Adipocyte (in vitro differentiated cells): ENCODE measurements around the gene USB1.

Source experiments
- DNase-seq: peaks from one replicate; pipeline ENCODE4 v3.0.0-alpha.2; 2015; ENCODE audit warnings: low read depth
- H3K27me3 ChIP-seq: replicated peaks from 2 replicates; pipeline ENCODE4 v1.7.0; 2013; ENCODE audit warnings: mild to moderate bottlenecking, low read length, moderate library complexity; ENCODE audit not compliant: control insufficient read depth, insufficient read depth
- H3K36me3 ChIP-seq: 2 replicates; pipeline ENCODE4 v1.7.0; 2013; ENCODE audit warnings: low read length, mild to moderate bottlenecking, moderate library complexity; ENCODE audit not compliant: control insufficient read depth, insufficient read depth, severe bottlenecking
- H3K4me1 ChIP-seq: 2 replicates; pipeline ENCODE4 v1.7.0; 2013; ENCODE audit warnings: mild to moderate bottlenecking, low read length, moderate library complexity; ENCODE audit not compliant: control insufficient read depth, insufficient read depth
- H3K4me3 ChIP-seq: 2 replicates; pipeline ENCODE4 v1.7.0; 2013; ENCODE audit warnings: mild to moderate bottlenecking, low read length, moderate library complexity
- H3K9ac ChIP-seq: 2 replicates; pipeline ENCODE4 v1.7.0; 2013; ENCODE audit warnings: mild to moderate bottlenecking, low read length, moderate library complexity
- H3K9me3 ChIP-seq: 2 replicates; pipeline ENCODE4 v1.7.0; 2013; ENCODE audit warnings: mild to moderate bottlenecking, low read length, moderate library complexity; ENCODE audit not compliant: control insufficient read depth

USB1 gene

DNA sequence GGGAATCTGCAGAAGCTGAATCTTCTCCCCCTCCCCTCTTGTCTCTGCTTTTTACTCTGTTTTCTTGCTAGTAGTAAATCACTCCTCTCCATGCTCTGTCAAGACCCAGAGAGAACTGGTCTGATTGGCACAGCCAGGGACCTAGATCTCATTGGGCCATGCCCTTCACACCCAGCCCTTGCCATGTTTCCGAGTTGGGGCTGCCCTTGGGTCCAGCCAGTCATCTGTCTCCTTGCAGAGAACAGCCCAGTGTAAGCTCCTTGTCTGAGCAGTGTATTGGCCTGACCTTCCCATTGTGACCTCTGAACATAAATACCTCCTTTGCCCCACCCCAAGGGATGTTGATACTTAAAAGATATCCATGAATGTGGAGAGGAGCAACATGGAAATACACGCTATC, 28.2 kb downstream of the USB1 start:
- Histone ChIP-seq H3K9me3 (no peaks in the 10 kb centered on the region), H3K36me3 (no peaks in the 10 kb centered on the region), H3K27me3 (peaks cover 5% of the 10 kb centered on the region), H3K4me1 (peaks cover 15% of the 10 kb centered on the region), H3K4me3 (no peak overlapping the region), H3K9ac (no peak overlapping the region)
- DNase-seq, result no peak

DNA sequence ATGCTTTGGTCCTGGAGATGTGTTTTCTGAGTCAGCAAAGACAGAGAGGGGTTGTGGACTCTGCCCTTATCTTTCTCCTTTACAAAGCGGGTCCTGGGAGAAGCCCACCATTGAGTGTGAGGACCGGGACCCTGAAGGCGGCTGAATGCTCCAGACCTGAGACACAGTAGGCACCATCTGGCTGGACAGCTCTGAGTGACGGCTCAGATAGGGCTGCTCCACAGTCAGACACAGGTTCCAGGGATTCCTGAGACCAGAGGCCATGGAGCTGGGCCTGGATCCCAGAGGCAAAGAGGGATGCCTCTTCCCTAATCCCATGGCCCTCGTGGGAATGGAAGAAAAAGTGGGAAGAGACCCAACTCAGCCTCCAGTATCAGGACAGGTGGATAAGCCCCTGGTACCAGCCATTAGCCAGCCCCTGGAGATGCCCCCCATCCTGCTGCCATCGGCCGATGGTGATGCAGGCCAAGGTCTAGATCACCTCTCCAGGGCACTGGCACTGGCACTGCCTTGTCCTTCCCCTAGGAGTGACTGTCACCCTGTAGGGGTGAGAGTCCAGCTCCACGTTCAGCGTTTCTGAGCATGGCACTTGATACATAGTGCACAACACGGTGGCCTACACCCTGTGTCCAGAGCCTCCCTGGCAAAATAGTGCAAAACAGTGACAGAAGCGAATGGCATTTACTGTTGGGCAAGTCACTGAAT, 29.1 kb downstream of the USB1 start:
- no peak for DNase-seq
- Histone ChIP-seq H3K27me3 (peaks cover 13% of the 10 kb centered on the region), H3K36me3 (no peaks in the 10 kb centered on the region)

DNA sequence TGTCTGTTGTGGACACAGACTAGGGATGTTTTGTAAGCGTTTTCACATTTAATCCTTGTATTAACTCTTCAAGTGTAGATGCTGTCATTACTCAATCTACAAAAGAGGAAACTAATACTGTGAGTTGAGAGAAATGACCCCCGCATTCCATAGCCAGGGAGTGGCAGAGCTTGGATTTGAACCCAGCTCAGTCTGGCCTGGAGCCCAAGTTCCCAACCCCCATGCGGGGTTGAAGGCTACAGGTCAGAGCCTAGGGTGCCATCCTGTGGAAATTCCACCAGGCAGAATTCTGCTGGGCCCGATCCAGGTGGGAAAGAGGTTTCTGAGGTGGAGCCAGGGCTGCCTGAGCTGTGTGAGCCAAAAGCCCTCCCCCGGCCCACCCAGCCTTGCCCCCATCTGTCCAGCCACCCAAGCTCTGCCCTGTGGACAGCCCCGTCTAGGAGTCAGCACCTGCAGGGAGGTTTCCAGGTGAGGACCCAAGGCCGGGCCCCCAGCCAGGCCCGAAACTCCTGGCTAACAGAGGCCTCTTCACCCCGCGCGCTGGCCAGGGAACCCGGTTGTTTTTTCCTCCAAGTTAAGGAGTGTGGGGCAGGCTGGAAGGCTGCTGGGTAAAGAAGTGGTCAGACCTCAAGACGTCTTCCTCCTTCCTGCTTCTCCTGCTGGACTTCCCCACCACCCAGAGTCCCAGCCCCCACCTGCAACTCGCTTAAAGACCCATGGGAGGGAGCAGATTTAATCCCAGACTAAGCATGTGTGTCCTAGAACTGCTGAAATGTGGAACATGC, 30.0 kb downstream of the USB1 start:
- DNase-seq, result no peak
- H3K36me3 ChIP-seq, result no peaks in the 10 kb centered on the region
- peaks cover 17% of the 10 kb centered on the region for H3K27me3 ChIP-seq
- no peaks in the 10 kb centered on the region for H3K9me3 ChIP-seq
- no peak overlapping the region for H3K9ac ChIP-seq
- H3K4me1 ChIP-seq, result peaks cover 6% of the 10 kb centered on the region
- H3K4me3 ChIP-seq, result no peak overlapping the region

More for the DNA sequence above, 29.1 kb downstream of the USB1 start:
- no peak overlapping the region for H3K9ac ChIP-seq
- H3K4me1 ChIP-seq, result peaks cover 7% of the 10 kb centered on the region
- H3K4me3 ChIP-seq, result no peak overlapping the region
- no peaks in the 10 kb centered on the region for H3K9me3 ChIP-seq

DNA sequence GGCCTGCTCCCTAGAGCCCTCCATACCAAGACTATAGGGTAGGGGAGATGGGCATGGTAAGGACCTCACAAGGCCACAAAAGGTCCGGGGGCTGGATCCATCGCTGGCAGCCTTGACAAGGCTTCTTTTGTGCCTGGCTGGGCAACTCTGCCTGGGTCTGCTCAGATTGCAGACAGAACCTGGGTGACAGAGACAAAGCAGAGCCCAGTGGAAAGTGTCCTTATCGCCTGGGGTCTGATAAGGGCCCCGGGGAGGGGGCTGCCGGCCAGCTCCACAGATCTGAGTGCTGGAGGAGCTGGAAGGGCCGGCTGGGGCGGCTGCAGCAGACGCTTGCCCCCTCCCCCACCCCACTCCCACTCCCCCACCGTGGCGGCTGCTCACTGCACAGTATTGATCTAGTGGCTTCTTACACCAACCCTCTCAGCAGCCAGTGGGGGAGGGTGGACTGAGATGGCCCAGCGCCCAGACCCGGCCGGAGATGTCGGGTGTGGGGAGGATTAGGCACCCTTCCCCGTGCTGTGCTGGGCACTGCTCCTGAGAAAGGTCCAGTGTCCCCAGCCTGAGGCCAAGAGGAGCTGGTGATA, 31.6 kb downstream of the USB1 start:
- peaks cover 6% of the 10 kb centered on the region for H3K4me1 ChIP-seq
- H3K27me3 ChIP-seq, result peaks cover 21% of the 10 kb centered on the region
- H3K36me3 ChIP-seq, result no peaks in the 10 kb centered on the region
- no peaks in the 10 kb centered on the region for H3K9me3 ChIP-seq
- no peak overlapping the region for H3K9ac ChIP-seq
- no peak for DNase-seq
- no peak overlapping the region for H3K4me3 ChIP-seq

DNA sequence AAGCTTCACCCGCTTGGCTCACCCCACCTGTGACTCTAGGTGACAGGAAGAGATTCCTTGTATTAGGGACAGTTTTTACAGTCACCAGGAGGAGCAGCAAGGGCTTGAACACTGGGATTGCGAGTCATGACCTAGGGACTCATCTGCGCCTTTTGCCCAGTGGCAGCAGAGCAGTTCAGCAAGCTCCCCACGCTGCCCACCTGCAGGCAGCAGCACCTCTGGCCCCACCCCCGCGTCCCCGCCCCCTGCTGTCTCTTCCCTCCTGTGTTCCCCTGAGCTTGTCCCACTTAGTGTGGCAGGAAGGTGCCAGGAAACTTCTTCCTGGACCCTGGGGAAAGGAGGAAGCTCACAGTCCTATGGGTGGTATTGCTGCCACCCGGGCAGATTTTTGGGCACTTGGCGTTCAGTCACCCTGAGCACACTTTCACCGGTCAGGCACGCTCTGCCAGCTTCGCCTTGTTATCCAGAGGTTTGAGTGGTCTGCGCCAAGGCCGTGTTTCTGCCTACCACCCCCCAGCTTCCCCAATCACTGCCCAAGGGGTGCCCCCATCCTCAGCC, 33.0 kb downstream of the USB1 start:
- no peak for DNase-seq
- Histone ChIP-seq H3K9me3 (no peaks in the 10 kb centered on the region), H3K4me3 (no peak overlapping the region), H3K27me3 (peaks cover 21% of the 10 kb centered on the region), H3K36me3 (no peaks in the 10 kb centered on the region), H3K4me1 (peaks cover 6% of the 10 kb centered on the region), H3K9ac (no peak overlapping the region)

DNA sequence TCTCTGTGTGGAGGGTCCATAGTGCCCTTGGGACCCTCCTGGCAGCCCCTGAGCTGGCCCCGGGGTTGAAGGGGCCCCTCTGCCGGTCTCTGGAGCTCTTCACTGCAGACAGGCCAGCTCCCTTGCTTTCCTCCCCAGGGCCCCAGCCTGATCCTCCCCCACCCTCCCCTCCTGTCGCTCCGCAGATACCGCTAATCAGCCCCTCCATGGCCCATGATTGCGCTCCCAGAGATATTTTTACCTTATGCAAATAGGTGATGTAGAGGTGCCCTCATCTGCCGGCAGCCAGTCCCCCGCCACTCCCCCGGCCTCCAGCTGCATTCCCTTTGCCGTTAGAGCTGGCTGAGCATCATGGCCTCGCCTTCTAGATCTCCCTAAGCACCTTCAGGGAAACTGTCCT, 33.6 kb downstream of the USB1 start:
- Histone ChIP-seq H3K36me3 (peaks cover 5% of the 10 kb centered on the region), H3K4me3 (no peak overlapping the region), H3K9me3 (no peaks in the 10 kb centered on the region), H3K27me3 (peaks cover 17% of the 10 kb centered on the region), H3K9ac (no peak overlapping the region), H3K4me1 (peaks cover 6% of the 10 kb centered on the region)
- no peak for DNase-seq

DNA sequence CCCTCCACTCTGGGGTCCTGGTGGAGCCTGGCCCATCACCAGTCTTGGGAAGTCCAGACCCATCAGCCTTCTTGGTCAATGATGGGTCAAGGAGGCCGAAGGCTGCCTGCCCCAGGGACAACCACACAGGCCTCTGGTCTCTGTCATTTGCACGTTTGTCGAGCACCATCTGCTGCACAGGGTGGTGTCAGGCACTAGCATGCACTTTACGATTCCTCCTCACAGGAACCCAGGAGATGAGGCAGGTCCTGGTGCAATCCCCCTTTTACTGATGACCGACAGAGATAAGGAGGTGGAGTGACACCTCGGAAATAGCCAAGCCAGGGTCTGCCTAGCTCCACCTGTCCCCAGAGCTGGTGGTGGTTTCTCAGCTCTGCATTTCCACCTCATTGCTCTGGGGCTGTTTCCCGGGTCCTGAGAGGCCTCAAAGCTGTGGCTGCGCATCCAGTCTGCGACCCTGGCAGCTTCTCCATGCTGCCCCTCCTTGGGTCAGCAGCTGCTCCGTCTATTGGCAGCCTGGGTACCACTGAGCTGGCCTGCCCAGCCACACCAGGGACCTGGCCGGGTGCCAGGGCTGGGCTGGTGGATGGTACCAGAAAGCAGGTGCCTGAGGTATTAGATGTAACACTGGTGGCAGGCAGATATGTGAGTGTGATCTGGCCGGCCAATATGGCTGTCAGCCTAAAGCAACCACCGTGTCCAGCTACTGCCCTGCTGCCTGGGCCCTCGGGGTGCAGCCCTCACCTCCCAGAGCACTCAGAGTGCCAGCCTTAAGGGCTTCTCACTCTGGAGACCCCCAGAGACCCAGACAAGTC, 34.4 kb downstream of the USB1 start:
- Histone ChIP-seq H3K4me1 (peaks cover 6% of the 10 kb centered on the region), H3K9me3 (no peaks in the 10 kb centered on the region), H3K27me3 (peaks cover 16% of the 10 kb centered on the region), H3K36me3 (peaks cover 12% of the 10 kb centered on the region), H3K4me3 (no peak overlapping the region), H3K9ac (no peak overlapping the region)
- DNase-seq, result no peak

DNA sequence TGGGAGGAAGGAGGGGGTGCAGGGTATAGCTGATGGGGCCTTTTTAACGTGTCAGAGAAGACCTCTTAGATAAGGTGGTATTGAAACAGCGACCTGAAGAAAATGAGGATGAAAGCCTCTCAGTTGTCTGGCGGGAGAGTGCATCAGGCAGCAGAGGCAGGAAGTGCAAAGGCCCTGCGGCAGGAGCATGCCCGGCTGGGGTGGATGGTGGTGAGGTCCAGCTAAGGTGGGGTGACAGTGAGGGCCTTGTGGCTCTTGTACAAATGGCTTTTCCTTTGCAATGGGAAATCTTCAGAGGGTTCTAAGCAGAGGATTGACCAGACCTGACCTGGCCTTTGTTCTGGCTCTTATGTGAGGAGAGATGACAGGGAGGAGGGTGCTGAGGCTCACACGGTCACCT, 35.7 kb downstream of the USB1 start:
- H3K4me1 ChIP-seq, result no peaks in the 10 kb centered on the region
- peaks cover 14% of the 10 kb centered on the region for H3K36me3 ChIP-seq
- H3K27me3 ChIP-seq, result peaks cover 16% of the 10 kb centered on the region

DNA sequence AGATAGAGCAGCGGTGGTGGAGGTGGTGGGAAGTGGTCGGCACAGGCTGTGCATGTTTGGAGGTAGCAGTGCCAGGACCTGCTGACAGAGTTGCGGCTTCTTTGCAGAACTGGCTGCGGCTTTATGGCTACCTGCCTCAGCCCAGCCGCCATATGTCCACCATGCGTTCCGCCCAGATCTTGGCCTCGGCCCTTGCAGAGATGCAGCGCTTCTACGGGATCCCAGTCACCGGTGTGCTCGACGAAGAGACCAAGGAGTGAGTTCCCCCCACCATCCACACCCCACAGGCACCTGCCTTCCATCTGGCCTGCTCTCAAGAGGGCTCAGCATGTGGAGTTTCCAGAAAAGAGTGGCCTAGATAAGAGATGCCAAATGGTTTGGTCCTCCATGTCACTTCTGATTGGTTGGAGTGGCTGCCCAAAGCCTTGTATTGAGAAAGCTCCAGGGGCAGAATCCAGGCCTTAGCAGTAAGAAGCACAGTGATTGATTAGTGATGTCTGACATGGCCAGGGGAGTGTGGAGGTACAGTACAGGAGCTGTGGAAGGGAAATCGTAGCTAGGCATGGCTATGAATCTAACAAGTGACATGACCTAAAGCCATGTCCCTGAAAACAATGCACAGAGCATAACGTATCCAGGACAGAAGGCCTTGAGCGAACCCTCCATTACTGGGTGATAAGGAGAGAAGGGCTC, 36.3 kb downstream of the USB1 start:
- Histone ChIP-seq H3K4me3 (no peak overlapping the region), H3K36me3 (peaks cover 14% of the 10 kb centered on the region), H3K27me3 (peaks cover 16% of the 10 kb centered on the region), H3K9me3 (no peaks in the 10 kb centered on the region), H3K9ac (no peak overlapping the region), H3K4me1 (no peaks in the 10 kb centered on the region)
- DNase-seq, result no peak

More for the DNA sequence above, 35.7 kb downstream of the USB1 start:
- no peaks in the 10 kb centered on the region for H3K9me3 ChIP-seq
- H3K9ac ChIP-seq, result no peak overlapping the region
- no peak for DNase-seq
- no peak overlapping the region for H3K4me3 ChIP-seq

DNA sequence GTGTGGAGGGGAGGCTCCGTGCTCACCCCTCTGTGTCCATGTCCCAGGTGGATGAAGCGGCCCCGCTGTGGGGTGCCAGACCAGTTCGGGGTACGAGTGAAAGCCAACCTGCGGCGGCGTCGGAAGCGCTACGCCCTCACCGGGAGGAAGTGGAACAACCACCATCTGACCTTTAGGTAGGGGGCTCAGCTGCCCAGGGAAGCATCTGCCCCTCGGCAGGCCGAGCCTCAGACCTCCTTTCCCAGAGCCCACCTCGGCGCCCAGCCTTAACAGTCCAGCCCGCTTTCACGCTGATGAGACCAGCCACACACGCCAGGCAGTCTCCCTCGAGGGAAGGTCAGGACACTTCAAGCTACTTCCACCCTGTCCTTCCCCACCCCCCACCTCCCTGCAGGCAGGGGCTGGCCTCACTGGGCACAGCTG, 37.0 kb downstream of the USB1 start:
- Histone ChIP-seq H3K4me3 (no peak overlapping the region), H3K9ac (no peak overlapping the region), H3K36me3 (peaks cover 15% of the 10 kb centered on the region), H3K9me3 (no peaks in the 10 kb centered on the region), H3K4me1 (no peaks in the 10 kb centered on the region), H3K27me3 (peaks cover 16% of the 10 kb centered on the region)
- DNase-seq, result no peak
